ENCODE results near the gene PHETA2. TPM values are rescaled to one million over a fixed set of nuclear protein-coding genes. Genes with fewer than 3 reads are reported as not detected.

The PHETA2 gene
- total RNA-seq, 1 experiment from 2014 or later: 19.7 TPM

- POLR2A ChIA-PET: no interaction called here
- Mint-ChIP-seq H3K4me1 (ENCODE audit: low read depth, unreplicated experiment) (peaks cover 10% of the 10 kb centered on the region), H3K4me3 (ENCODE audit: unreplicated experiment) (no peak overlapping the region), H3K9me3 (ENCODE audit: unreplicated experiment) (no peaks in the 10 kb centered on the region), H3K27ac (ENCODE audit: unreplicated experiment) (peak overlapping the region; percentile 93), H3K36me3 (ENCODE audit: insufficient read depth, unreplicated experiment) (peaks cover 35% of the 10 kb centered on the region), H3K27me3 (ENCODE audit: insufficient read depth, unreplicated experiment) (no peaks in the 10 kb centered on the region)
- no peak for DNase-seq
- no peaks in the 10 kb centered on the region for H3K9me3 ChIP-seq
- H3K27me3 ChIP-seq (replicated peaks; ENCODE audit: control insufficient read depth, insufficient read depth, low read length): no peaks in the 10 kb centered on the region
- TF ChIP-seq CTCF (IDR thresholded peaks at IDR 0.05; ENCODE audit: insufficient read depth in 1 of 2, low read depth in 1 of 2, low read length in 1 of 2, severe bottlenecking in 1 of 2, unreplicated experiment in 1 of 2): no peak
- H3K4me1 ChIP-seq: peaks cover 24% of the 10 kb centered on the region
- CTCF ChIA-PET: interaction anchor here (0.9 kb wide), 1 partner anchor 13 kb away, joined by 3 read pairs; the partner anchor contains the start of gene NDUFA6
- peaks cover 1% of the 10 kb centered on the region; the same call in 1 of the 2 replicates for H3K36me3 ChIP-seq (ENCODE audit: control insufficient read depth, insufficient read depth, low read length)
- intact Hi-C loops (cut with micrococcal nuclease; ENCODE audit: unreplicated experiment): loop anchor here (10.0 kb wide), 2 partner anchors 493 to 537 kb away; partner anchors contain the start of genes PMM1 and POLDIP3
- BruUV-seq (replicated peaks): no TSS peak
- no peak overlapping the region for H3K4me3 ChIP-seq (ENCODE audit: low read depth, low read length)
Measured at GRCh38 chr22:42077486-42078125, 3.6 kb downstream of the PHETA2 start.

- no peak for TF ChIP-seq CTCF (IDR thresholded peaks at IDR 0.05; ENCODE audit: insufficient read depth in 1 of 2, low read depth in 1 of 2, low read length in 1 of 2, severe bottlenecking in 1 of 2, unreplicated experiment in 1 of 2)
- intact Hi-C loops (cut with micrococcal nuclease; ENCODE audit: unreplicated experiment): loop anchor here (1.0 to 10.0 kb wide), 4 partner anchors 8 to 536 kb away; partner anchors contain the start of genes NAGA, NDUFA6, PMM1 and POLDIP3
- no peak for DNase-seq
- Histone ChIP-seq H3K4me3 (ENCODE audit: low read depth, low read length) (peak overlapping the region; percentile 94), H3K36me3 (ENCODE audit: control insufficient read depth, insufficient read depth, low read length) (peaks cover 1% of the 10 kb centered on the region; the same call in 1 of the 2 replicates), H3K9me3 (no peaks in the 10 kb centered on the region), H3K4me1 (peaks cover 17% of the 10 kb centered on the region), H3K27me3 (replicated peaks; ENCODE audit: control insufficient read depth, insufficient read depth, low read length) (no peaks in the 10 kb centered on the region)
- Mint-ChIP-seq H3K27me3 (ENCODE audit: insufficient read depth, unreplicated experiment) (no peaks in the 10 kb centered on the region), H3K4me3 (ENCODE audit: unreplicated experiment) (peak overlapping the region; percentile 96), H3K4me1 (ENCODE audit: low read depth, unreplicated experiment) (peaks cover 10% of the 10 kb centered on the region), H3K9me3 (ENCODE audit: unreplicated experiment) (no peaks in the 10 kb centered on the region), H3K27ac (ENCODE audit: unreplicated experiment) (peak overlapping the region; percentile 93), H3K36me3 (ENCODE audit: insufficient read depth, unreplicated experiment) (peaks cover 35% of the 10 kb centered on the region)
- CTCF ChIA-PET: interaction anchor here (0.9 kb wide), 1 partner anchor 12 kb away, joined by 3 read pairs; the partner anchor contains the start of gene NDUFA6
- POLR2A ChIA-PET: interaction anchor here (0.5 to 3.0 kb wide), 2 partner anchors 12 to 67 kb away, joined by 5 to 15 read pairs; partner anchors contain the start of gene NDUFA6
- BruUV-seq (replicated peaks): TSS peak; percentile 84
Measured at GRCh38 chr22:42078469-42079318, 4.6 kb downstream of the PHETA2 start.
